ENCODE measurements around the gene HCN2. TPM values are rescaled to one million over a fixed set of nuclear protein-coding genes. Genes with fewer than 3 reads are reported as not detected.

HCN2 gene
- total and polyA plus RNA-seq, 2 of the 13 experiments (the other 11 are each of a cell fraction or from before 2014, with no cell fraction given): 0.01 TPM; not detected in 1

DNA sequence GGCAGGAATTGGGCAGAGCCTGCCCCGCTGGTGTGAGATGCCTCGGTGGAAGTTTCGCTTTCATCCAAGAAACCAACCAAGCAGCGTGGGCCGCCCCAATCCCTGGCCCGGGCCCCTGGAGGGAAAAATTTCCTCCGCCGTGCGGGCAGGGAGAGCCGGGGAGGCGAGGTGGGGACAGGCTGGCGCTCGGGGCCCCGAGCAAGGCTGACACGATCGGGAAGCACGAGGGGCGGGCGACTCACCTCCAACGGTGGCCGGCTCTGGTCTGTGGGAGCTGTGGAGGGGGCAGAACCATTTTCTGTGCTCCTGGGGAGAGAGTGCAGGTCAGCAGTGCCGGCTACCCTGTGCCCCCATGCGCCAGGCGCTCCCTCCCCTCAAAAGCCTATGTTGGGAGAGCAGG, 62.3 kb downstream of the HCN2 start (continued):
- TF ChIP-seq NR1H2 (CRISPR knock-in tag; IDR thresholded peaks at IDR 0.05; ENCODE audit: borderline replicate concordance, low read depth): no peak

DNA sequence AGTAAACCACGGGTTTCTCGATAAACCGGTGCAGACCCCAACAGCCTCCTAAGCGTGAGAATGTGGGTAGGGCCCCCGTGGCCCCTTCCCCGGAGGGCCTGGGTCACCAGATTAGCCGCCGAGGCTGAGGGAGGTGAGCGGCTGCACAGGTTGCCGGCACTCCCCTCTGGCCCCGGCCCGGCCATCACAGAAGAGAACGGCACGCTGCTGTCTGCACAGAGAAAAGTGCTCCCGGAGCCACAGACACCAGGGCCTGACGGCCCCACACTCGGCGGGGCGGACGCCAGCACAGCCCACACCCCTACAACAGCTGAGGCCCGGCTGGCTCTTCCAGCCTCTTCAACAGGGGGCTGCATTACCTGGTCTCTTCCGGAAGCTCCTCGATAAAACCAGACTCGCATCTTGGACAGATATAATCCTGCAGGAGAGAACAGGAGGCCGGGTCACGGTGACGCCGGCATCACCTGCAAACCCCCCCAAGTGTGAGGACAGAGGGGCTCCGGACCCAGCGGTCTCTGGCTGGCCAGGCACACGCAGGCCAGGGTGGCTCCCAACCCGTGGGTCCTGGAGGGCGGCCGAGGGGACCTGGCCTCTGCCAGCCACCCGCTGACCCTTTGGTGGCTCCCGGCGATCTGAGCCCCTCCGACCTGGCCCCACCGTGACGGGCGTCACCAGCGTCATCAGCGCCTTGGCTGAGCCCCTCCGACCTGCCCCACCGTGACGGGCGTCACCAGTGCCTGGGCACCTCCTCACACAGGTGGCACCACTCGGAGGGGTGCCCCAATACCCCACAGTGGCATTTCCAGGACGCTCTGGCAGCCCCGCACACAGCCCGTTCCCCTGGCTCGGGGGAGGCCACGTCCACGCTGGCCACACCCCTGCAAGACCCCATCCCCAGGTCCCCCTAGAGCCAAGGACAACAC, 63.0 kb downstream of the HCN2 start:
- H3K36me3 ChIP-seq (replicated peaks in 1 of 2; ENCODE audit: control insufficient read depth in 1 of 2, insufficient read depth in 2 of 2, low read length in 2 of 2): peaks cover 34 to 67% of the 10 kb centered on the region in 2 experiments; a peak in 4 of 5 replicates
- H3K27me3 ChIP-seq (ENCODE audit: control insufficient read depth in 1 of 2, insufficient read depth in 2 of 2, low read length in 2 of 2): no peaks in the 10 kb centered on the region
- H3K27ac ChIP-seq (ENCODE audit: extremely low read length, insufficient read depth, low read length): no peak overlapping the region
- no peak for DNase-seq (ENCODE audit: low spot score)
- H3K4me1 ChIP-seq (ENCODE audit: insufficient read depth, low read length): peaks cover 13% of the 10 kb centered on the region
- no peaks in the 10 kb centered on the region for H3K9me3 ChIP-seq (ENCODE audit: low read length)
- ChIA-PET CTCF (ENCODE audit: low intra/inter-chr PET ratio, low total read pairs) (no interaction called here), POLR2A (no interaction called here)
- ATAC-seq: no peak
- intact Hi-C loops (cut with micrococcal nuclease; ENCODE audit: unreplicated experiment): no loop called here
- no peak overlapping the region for H3K9ac ChIP-seq (ENCODE audit: insufficient read depth, low read depth, low read length)
- BruUV-seq (replicated peaks): no TSS peak
- WGBS (ENCODE audit: low lambda C conversion rate): 93% methylated on average over 16 of the region's 54 CpGs
- peaks cover 60% of the 10 kb centered on the region for H4K20me1 ChIP-seq (ENCODE audit: insufficient read depth, low read length)
- H3K4me2 ChIP-seq (ENCODE audit: low read depth, low read length): no peak overlapping the region
- TF ChIP-seq RBFOX2 (IDR thresholded peaks at IDR 0.05; ENCODE audit: low read depth, low read length): peak; percentile 49
- TF ChIP-seq, protein P1, sequence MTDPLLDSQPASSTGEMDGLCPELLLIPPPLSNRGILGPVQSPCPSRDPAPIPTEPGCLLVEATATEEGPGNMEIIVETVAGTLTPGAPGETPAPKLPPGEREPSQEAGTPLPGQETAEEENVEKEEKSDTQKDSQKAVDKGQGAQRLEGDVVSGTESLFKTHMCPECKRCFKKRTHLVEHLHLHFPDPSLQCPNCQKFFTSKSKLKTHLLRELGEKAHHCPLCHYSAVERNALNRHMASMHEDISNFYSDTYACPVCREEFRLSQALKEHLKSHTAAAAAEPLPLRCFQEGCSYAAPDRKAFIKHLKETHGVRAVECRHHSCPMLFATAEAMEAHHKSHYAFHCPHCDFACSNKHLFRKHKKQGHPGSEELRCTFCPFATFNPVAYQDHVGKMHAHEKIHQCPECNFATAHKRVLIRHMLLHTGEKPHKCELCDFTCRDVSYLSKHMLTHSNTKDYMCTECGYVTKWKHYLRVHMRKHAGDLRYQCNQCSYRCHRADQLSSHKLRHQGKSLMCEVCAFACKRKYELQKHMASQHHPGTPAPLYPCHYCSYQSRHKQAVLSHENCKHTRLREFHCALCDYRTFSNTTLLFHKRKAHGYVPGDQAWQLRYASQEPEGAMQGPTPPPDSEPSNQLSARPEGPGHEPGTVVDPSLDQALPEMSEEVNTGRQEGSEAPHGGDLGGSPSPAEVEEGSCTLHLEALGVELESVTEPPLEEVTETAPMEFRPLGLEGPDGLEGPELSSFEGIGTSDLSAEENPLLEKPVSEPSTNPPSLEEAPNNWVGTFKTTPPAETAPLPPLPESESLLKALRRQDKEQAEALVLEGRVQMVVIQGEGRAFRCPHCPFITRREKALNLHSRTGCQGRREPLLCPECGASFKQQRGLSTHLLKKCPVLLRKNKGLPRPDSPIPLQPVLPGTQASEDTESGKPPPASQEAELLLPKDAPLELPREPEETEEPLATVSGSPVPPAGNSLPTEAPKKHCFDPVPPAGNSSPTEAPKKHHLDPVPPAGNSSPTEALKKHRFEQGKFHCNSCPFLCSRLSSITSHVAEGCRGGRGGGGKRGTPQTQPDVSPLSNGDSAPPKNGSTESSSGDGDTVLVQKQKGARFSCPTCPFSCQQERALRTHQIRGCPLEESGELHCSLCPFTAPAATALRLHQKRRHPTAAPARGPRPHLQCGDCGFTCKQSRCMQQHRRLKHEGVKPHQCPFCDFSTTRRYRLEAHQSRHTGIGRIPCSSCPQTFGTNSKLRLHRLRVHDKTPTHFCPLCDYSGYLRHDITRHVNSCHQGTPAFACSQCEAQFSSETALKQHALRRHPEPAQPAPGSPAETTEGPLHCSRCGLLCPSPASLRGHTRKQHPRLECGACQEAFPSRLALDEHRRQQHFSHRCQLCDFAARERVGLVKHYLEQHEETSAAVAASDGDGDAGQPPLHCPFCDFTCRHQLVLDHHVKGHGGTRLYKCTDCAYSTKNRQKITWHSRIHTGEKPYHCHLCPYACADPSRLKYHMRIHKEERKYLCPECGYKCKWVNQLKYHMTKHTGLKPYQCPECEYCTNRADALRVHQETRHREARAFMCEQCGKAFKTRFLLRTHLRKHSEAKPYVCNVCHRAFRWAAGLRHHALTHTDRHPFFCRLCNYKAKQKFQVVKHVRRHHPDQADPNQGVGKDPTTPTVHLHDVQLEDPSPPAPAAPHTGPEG (CRISPR knock-in tag; IDR thresholded peaks at IDR 0.05): no peak
- TF ChIP-seq POLR2A (IDR thresholded peaks at IDR 0.05; ENCODE audit: insufficient read depth in 1 of 2, low read depth in 2 of 2, low read length in 2 of 2): 0 out of 4 replicates have a peak, but pooled peaks of 1 of the 2 experiments have one; percentile 22
- peak; percentile 14 for TF ChIP-seq AGO2 (optimal IDR thresholded peaks at IDR 0.05; ENCODE audit: low read depth, low read length)
- no peak overlapping the region for H3K4me3 ChIP-seq (replicated peaks in 1 of 3; ENCODE audit: insufficient read depth in 1 of 3, low read depth in 2 of 3, low read length in 3 of 3)
- H3K79me2 ChIP-seq (ENCODE audit: insufficient read depth, low read length): peaks cover 53% of the 10 kb centered on the region
- no peak overlapping the region for H2AFZ ChIP-seq (ENCODE audit: low read length)
- FAIRE-seq: no peak
- in situ Hi-C loops (cut with HindIII; ENCODE audit: extremely low pct_ligation_motif_present, low pct_unique_long_range_greater_than_20kb): no loop called here

Data from HepG2 (cell line).